SK-N-SH (cell line): Measurements from ENCODE around the gene STPG2. TPM values are rescaled to one million over a fixed set of nuclear protein-coding genes. Genes with fewer than 3 reads are reported as not detected.

ENCODE experiments used
- CTCF ChIA-PET: fragments of 300-600, 350-600 bp; formaldehyde crosslinking; extraction: SDS; loops from one replicate; lab custom pipeline; 2021; lab: Yijun Ruan, JAX
- POLR2A ChIA-PET: fragments of 350-600 bp; sonication (Branson Sonifier 250); formaldehyde crosslinking; extraction: SDS; loops from one replicate; lab custom pipeline; 2020; ENCODE audit warnings: antibody characterized with exemption, inconsistent platforms; lab: Yijun Ruan, JAX
- DNase-seq: peaks from one replicate; pipeline ENCODE4 v3.0.0; 2012
- H2AFZ ChIP-seq: fragments of 200-600 bp; sonication (generic); 2 replicates; pipeline ENCODE4 v1.8.1; 2016; ENCODE audit warnings: antibody characterized with exemption, mild to moderate bottlenecking, low read depth
- H3F3A ChIP-seq: fragments of 200-600 bp; sonication (generic); replicated peaks from 2 replicates; pipeline ENCODE3; 2016; ENCODE audit warnings: antibody characterized with exemption, mild to moderate bottlenecking; ENCODE audit not compliant: insufficient read depth
- H3K27ac ChIP-seq, 2 experiments: fragments of 200-500 bp in 1 of 2; fragments of 200-600 bp in 1 of 2; sonication (Bioruptor generic) in 1 of 2; sonication (generic), shearing (Covaris generic) in 1 of 2; 2 replicates each; pipeline versions ENCODE4 v1.5.1 to v1.6.1; 2014 to 2016; ENCODE audit warnings: low read depth in 2 of 2, inconsistent platforms in 1 of 2, low read length in 1 of 2, mild to moderate bottlenecking in 1 of 2, mixed read lengths in 1 of 2
- H3K27me3 ChIP-seq: fragments of 200-600 bp; sonication (generic), shearing (Covaris generic); 2 replicates; pipeline ENCODE4 v1.6.1; 2016; ENCODE audit warnings: mixed run types; ENCODE audit not compliant: insufficient read depth
- H3K36me3 ChIP-seq, 2 experiments: fragments of 200-500 bp in 1 of 2; fragments of 200-600 bp in 1 of 2; sonication (Bioruptor generic) in 1 of 2; sonication (generic) in 1 of 2; replicated peaks in 1 of 2; 2 replicates each; pipeline versions ENCODE3 to v1.5.1; 2014 to 2016; ENCODE audit warnings: low read length in 1 of 2, mild to moderate bottlenecking in 1 of 2; ENCODE audit not compliant: insufficient read depth in 2 of 2, control insufficient read depth in 1 of 2
- H3K4me1 ChIP-seq, 2 experiments: fragments of 200-500 bp in 1 of 2; fragments of 200-600 bp in 1 of 2; sonication (Bioruptor generic) in 1 of 2; sonication (generic), shearing (Covaris generic) in 1 of 2; 2 replicates each; pipeline versions ENCODE4 v1.5.1 to v1.6.1; 2014 to 2016; ENCODE audit warnings: low read depth in 1 of 2, low read length in 1 of 2, mixed run types in 1 of 2; ENCODE audit not compliant: insufficient read depth in 2 of 2, control insufficient read depth in 1 of 2
- H3K4me2 ChIP-seq: fragments of 200-600 bp; sonication (generic), shearing (Covaris generic); 2 replicates; pipeline ENCODE4 v1.6.1; 2017; ENCODE audit warnings: mixed run types
- H3K4me3 ChIP-seq, 2 experiments: fragments of 200-500 bp in 1 of 2; fragments of 200-600 bp in 1 of 2; sonication (Bioruptor generic) in 1 of 2; sonication (generic), shearing (Covaris generic) in 1 of 2; 2 replicates each; pipeline versions ENCODE4 v1.5.1 to v1.8.1; 2014 to 2016; ENCODE audit warnings: low read depth in 2 of 2, inconsistent platforms in 1 of 2, low read length in 1 of 2, mild to moderate bottlenecking in 1 of 2, mixed read lengths in 1 of 2, moderate library complexity in 1 of 2
- H3K79me2 ChIP-seq: fragments of 200-600 bp; sonication (generic); 2 replicates; pipeline ENCODE4 v1.8.1; 2017; ENCODE audit warnings: mild to moderate bottlenecking; ENCODE audit not compliant: insufficient read depth
- H3K9ac ChIP-seq: fragments of 200-600 bp; sonication (generic); 2 replicates; pipeline ENCODE4 v1.6.1; 2017; ENCODE audit warnings: mixed run types
- H3K9me2 ChIP-seq: fragments of 200-600 bp; sonication (generic); 2 replicates; pipeline ENCODE4 v1.6.1; 2017; ENCODE audit warnings: mixed run types
- H3K9me3 ChIP-seq: fragments of 200-600 bp; sonication (generic); 2 replicates; pipeline ENCODE4 v1.6.1; 2017; ENCODE audit warnings: mixed run types, mild to moderate bottlenecking, moderate library complexity
- H4K20me1 ChIP-seq: fragments of 200-600 bp; sonication (generic); 2 replicates; pipeline ENCODE4 v1.6.1; 2017; ENCODE audit warnings: mild to moderate bottlenecking, mixed run types; ENCODE audit not compliant: insufficient read depth
- EP300 ChIP-seq, 2 experiments: IDR thresholded peaks; 2 replicates each; pipeline versions ENCODE4 v1.4.0 to v1.6.1; 2012; ENCODE audit warnings: borderline replicate concordance in 1 of 2, low read depth in 1 of 2, low read length in 1 of 2
- FOXJ3 ChIP-seq: sonication (generic); formaldehyde crosslinking; IDR thresholded peaks from 2 replicates; pipeline ENCODE4 v1.5.1; 2020; ENCODE audit warnings: mild to moderate bottlenecking, missing genetic modification reagents
- GABPA ChIP-seq: IDR thresholded peaks from 2 replicates; pipeline ENCODE4 v1.4.0; 2012; ENCODE audit warnings: low read depth, mild to moderate bottlenecking
- IRF3 ChIP-seq: fragments of 150-350 bp; IDR thresholded peaks from 2 replicates; pipeline ENCODE4 v1.6.1; 2016; ENCODE audit warnings: mild to moderate bottlenecking, low read depth, low read length
- JUND ChIP-seq: IDR thresholded peaks from 2 replicates; pipeline ENCODE4 v1.4.0; 2012
- MAX ChIP-seq: IDR thresholded peaks from 2 replicates; pipeline ENCODE4 v1.4.0; 2012; ENCODE audit warnings: low read depth
- NFIC ChIP-seq: IDR thresholded peaks from 2 replicates; pipeline ENCODE4 v1.4.0; 2012; ENCODE audit warnings: borderline replicate concordance
- RAD21 ChIP-seq: IDR thresholded peaks from 2 replicates; pipeline ENCODE4 v1.6.1; 2012; ENCODE audit warnings: mild to moderate bottlenecking, low read length
- REST ChIP-seq: IDR thresholded peaks from 2 replicates; pipeline ENCODE4 v1.6.1; 2012; ENCODE audit warnings: mild to moderate bottlenecking, low read depth, low read length, moderate library complexity
- RFX5 ChIP-seq: IDR thresholded peaks from 2 replicates; pipeline ENCODE4 v1.6.1; 2012; ENCODE audit warnings: mild to moderate bottlenecking, improper control_type of control experiment, low read length
- TCF12 ChIP-seq: IDR thresholded peaks from 2 replicates; pipeline ENCODE4 v1.4.0; 2012
- USF1 ChIP-seq: IDR thresholded peaks from 2 replicates; pipeline ENCODE4 v1.4.0; 2012; ENCODE audit warnings: low read depth, borderline replicate concordance
- YY1 ChIP-seq: IDR thresholded peaks from 2 replicates; pipeline ENCODE4 v1.4.0; 2012; ENCODE audit warnings: low read depth, mild to moderate bottlenecking
- ZBTB33 ChIP-seq: IDR thresholded peaks from 2 replicates; pipeline ENCODE4 v1.4.0; 2012; ENCODE audit warnings: low read depth, borderline replicate concordance
- WGBS: methylation state at CpG from one replicate; pipeline ENCODE4 v1.1.6; 2017; ENCODE audit warnings: low lambda C conversion rate; 5-methylcytosine and 5-hydroxymethylcytosine counted together
- polyA plus RNA-seq, 3 experiments: library from polyadenylated mRNA; depleted of rRNA; stranded (reverse); fragments of >200 nt; gene quantifications; 2 replicates each; pipeline ENCODE4 v1.2.3, GENCODE V29; 2012

The STPG2 gene
- polyA plus RNA-seq, 1 of the 3 experiments (the other 2 are of a cell fraction) = not detected

GRCh38 chr4:97747945-97748344 is 395.3 kb downstream of the STPG2 start:
- Histone ChIP-seq H3F3A (no peaks in the 10 kb centered on the region), H3K9ac (no peak overlapping the region), H2AFZ (no peak overlapping the region), H3K9me2 (no peaks in the 10 kb centered on the region), H3K4me2 (no peak overlapping the region)
- no peak for DNase-seq
- CTCF ChIA-PET = interaction anchor here (1.6 kb wide), 1 partner anchor 14 kb away, joined by 7 read pairs; no protein-coding TSS in a partner anchor
- no peak for TF ChIP-seq ZBTB33
- TF ChIP-seq GABPA = no peak
- TF ChIP-seq FOXJ3 (CRISPR knock-in tag) = no peak
- TF ChIP-seq JUND = no peak
- TF ChIP-seq TCF12 = no peak
- TF ChIP-seq USF1 = no peak
- TF ChIP-seq IRF3 = no peak
- TF ChIP-seq MAX = no peak
- TF ChIP-seq NFIC = no peak
- TF ChIP-seq RAD21 = no peak
- TF ChIP-seq YY1 = no peak
- no peak for TF ChIP-seq RFX5
- TF ChIP-seq EP300 (IDR thresholded peaks at IDR 0.05; ENCODE audit: borderline replicate concordance in 1 of 2, low read depth in 1 of 2, low read length in 1 of 2) = no peak
- TF ChIP-seq REST = no peak
- TF ChIP-seq, all 33 proteins: peak for 0
- H3K79me2 ChIP-seq = no peaks in the 10 kb centered on the region
- no peaks in the 10 kb centered on the region for H4K20me1 ChIP-seq
- H3K27ac ChIP-seq = no peak overlapping the region
- no peaks in the 10 kb centered on the region for H3K36me3 ChIP-seq
- H3K4me1 ChIP-seq = no peaks in the 10 kb centered on the region
- no peaks in the 10 kb centered on the region for H3K27me3 ChIP-seq
- POLR2A ChIA-PET = no interaction called here
- 46% methylated on average over 3 of the region's 3 CpGs for WGBS
- no peaks in the 10 kb centered on the region for H3K9me3 ChIP-seq
- no peak overlapping the region for H3K4me3 ChIP-seq
